WTC11 (cell line): ENCODE measurements around the gene ADAT2. TPM values are rescaled to one million over a fixed set of nuclear protein-coding genes. Genes with fewer than 3 reads are reported as not detected.
A peak's percentile ranks its signal among the peaks of the same experiment; 100 is the strongest.

ENCODE experiments used
- ATAC-seq: fragments of 200-7000 bp; cut with Tn5 transposase; 2 replicates; pipeline ENCODE4 v1.10.0; 2021; ENCODE audit warnings: mild to moderate bottlenecking, moderate library complexity
- CTCF ChIA-PET: fragments of 300-600 bp; sonication (Branson Sonifier 250); formaldehyde crosslinking; loops from one replicate; lab custom pipeline; 2021; ENCODE audit warnings: antibody characterized with exemption; lab: Charles Lee
- POLR2A ChIA-PET: fragments of 350-600 bp; sonication (Branson Sonifier 250); formaldehyde crosslinking; loops from one replicate; lab custom pipeline; 2021; ENCODE audit warnings: antibody characterized with exemption; lab: Charles Lee
- DNase-seq: peaks from one replicate; pipeline ENCODE4 v3.0.0; 2021; ENCODE audit warnings: low spot score
- H3K27ac Mint-ChIP-seq: 2 replicates; pipeline ENCODE4 v1.8.0; 2021; ENCODE audit warnings: mixed read lengths
- H3K27me3 Mint-ChIP-seq: 2 replicates; pipeline ENCODE4 v1.8.0; 2021; ENCODE audit warnings: low read depth, mild to moderate bottlenecking, moderate library complexity, mixed read lengths
- H3K36me3 Mint-ChIP-seq: 2 replicates; pipeline ENCODE4 v1.8.0; 2021; ENCODE audit warnings: mixed read lengths
- H3K4me1 Mint-ChIP-seq: 2 replicates; pipeline ENCODE4 v1.8.0; 2022; ENCODE audit warnings: mixed read lengths
- H3K4me3 Mint-ChIP-seq: 2 replicates; pipeline ENCODE4 v1.8.0; 2021; ENCODE audit warnings: mild to moderate bottlenecking, moderate library complexity, mixed read lengths
- H3K9me3 Mint-ChIP-seq: 2 replicates; pipeline ENCODE4 v1.8.0; 2021; ENCODE audit warnings: mixed read lengths
- ATF1 ChIP-seq: sonication (generic); formaldehyde crosslinking; IDR thresholded peaks from 2 replicates; pipeline ENCODE4 v1.8.1; 2023; ENCODE audit warnings: mild to moderate bottlenecking, moderate library complexity, missing genetic modification reagents
- CBFB ChIP-seq: sonication (generic); formaldehyde crosslinking; IDR thresholded peaks from 2 replicates; pipeline ENCODE4 v1.8.1; 2022; ENCODE audit warnings: mild to moderate bottlenecking, low read depth, missing genetic modification reagents
- ELF4 ChIP-seq: sonication (generic); formaldehyde crosslinking; IDR thresholded peaks from 2 replicates; pipeline ENCODE4 v1.8.1; 2022; ENCODE audit warnings: low read depth, mild to moderate bottlenecking, moderate library complexity, missing genetic modification reagents
- GABPB1 ChIP-seq: sonication (generic); formaldehyde crosslinking; IDR thresholded peaks from 2 replicates; pipeline ENCODE4 v1.8.1; 2023; ENCODE audit warnings: mild to moderate bottlenecking, missing genetic modification reagents
- HMGA2 ChIP-seq: fragments of 250-450 bp; sonication (Bioruptor Pico); IDR thresholded peaks from 2 replicates; pipeline ENCODE4 v1.4.0; 2021; ENCODE audit warnings: mild to moderate bottlenecking, moderate library complexity
- RELA ChIP-seq: sonication (generic); formaldehyde crosslinking; IDR thresholded peaks from 2 replicates; pipeline ENCODE4 v1.8.1; 2022; ENCODE audit warnings: missing genetic modification reagents, mild to moderate bottlenecking, borderline replicate concordance
- ZNF138 ChIP-seq: sonication (generic); formaldehyde crosslinking; conservative IDR thresholded peaks from 2 replicates; pipeline ENCODE4 v1.8.1; 2022; ENCODE audit warnings: mild to moderate bottlenecking, moderate library complexity, missing genetic modification reagents
- ZNF232 ChIP-seq: sonication (generic); formaldehyde crosslinking; IDR thresholded peaks from 2 replicates; pipeline ENCODE4 v1.8.0; 2022; ENCODE audit warnings: mild to moderate bottlenecking, missing genetic modification reagents
- total RNA-seq: library from RNA; stranded (reverse); gene quantifications from 3 replicates; pipeline ENCODE4 v1.2.3, GENCODE V29; 2021
- TF ChIP-seq, protein P1 (sequence below): sonication (generic); formaldehyde crosslinking; IDR thresholded peaks from 2 replicates; pipeline ENCODE4 v1.8.1; 2023; ENCODE audit warnings: mild to moderate bottlenecking, missing genetic modification reagents
- TF ChIP-seq, protein P2 (sequence below): fragments of 250-450 bp; sonication (Bioruptor Pico); IDR thresholded peaks from 2 replicates; pipeline ENCODE4 v2.1.2; 2022; ENCODE audit warnings: mild to moderate bottlenecking, moderate library complexity
- TF ChIP-seq, protein P3 (sequence below): fragments of 250-450 bp; sonication (Bioruptor Pico); IDR thresholded peaks from 2 replicates; pipeline ENCODE4 v1.9.0; 2021; ENCODE audit warnings: mild to moderate bottlenecking
- TF ChIP-seq, protein P4 (sequence below): sonication (generic); formaldehyde crosslinking; IDR thresholded peaks from 2 replicates; pipeline ENCODE4 v1.8.0; 2022; ENCODE audit warnings: mild to moderate bottlenecking, missing genetic modification reagents
- TF ChIP-seq, protein P5 (sequence below): fragments of 250-450 bp; sonication (Bioruptor Pico); IDR thresholded peaks from 2 replicates; pipeline ENCODE4 v1.8.0; 2021; ENCODE audit warnings: mild to moderate bottlenecking
- TF ChIP-seq, protein P6 (sequence below): fragments of 200-600 bp; IDR thresholded peaks from 2 replicates; pipeline ENCODE4 v1.8.0; 2022; ENCODE audit warnings: antibody characterized with exemption
- TF ChIP-seq, protein P7 (sequence below): sonication (generic); formaldehyde crosslinking; conservative IDR thresholded peaks from 2 replicates; pipeline ENCODE4 v1.8.1; 2022; ENCODE audit warnings: mild to moderate bottlenecking, missing genetic modification reagents

The ADAT2 gene
- total RNA-seq, 1 experiment from 2014 or later, result 13.3 TPM

DNA sequence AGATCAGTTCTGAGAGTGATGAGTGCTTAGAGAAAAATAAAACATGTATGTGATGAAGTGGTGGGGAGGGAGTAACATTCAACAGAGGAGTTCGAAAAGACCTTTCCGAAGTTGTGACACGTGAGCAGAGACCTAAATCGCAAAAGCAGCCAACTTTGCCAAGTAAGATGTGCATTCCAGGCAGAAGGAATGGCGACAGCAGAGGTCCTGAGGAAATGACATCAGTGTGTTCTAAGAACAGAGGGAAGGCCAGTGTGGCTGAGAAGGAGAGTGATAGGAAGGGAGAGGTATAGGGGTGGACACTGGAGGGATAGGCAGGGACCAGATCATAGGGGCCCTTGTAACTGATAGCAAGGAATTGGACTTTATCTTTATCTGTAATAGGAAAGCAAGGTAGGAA, 51.3 kb downstream of the ADAT2 start (continued):
- TF ChIP-seq, protein P1, sequence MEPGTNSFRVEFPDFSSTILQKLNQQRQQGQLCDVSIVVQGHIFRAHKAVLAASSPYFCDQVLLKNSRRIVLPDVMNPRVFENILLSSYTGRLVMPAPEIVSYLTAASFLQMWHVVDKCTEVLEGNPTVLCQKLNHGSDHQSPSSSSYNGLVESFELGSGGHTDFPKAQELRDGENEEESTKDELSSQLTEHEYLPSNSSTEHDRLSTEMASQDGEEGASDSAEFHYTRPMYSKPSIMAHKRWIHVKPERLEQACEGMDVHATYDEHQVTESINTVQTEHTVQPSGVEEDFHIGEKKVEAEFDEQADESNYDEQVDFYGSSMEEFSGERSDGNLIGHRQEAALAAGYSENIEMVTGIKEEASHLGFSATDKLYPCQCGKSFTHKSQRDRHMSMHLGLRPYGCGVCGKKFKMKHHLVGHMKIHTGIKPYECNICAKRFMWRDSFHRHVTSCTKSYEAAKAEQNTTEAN (CRISPR knock-in tag), result no peak
- TF ChIP-seq RELA (CRISPR knock-in tag) (no peak), ZNF138 (no peak), CBFB (CRISPR knock-in tag) (no peak), GABPB1 (no peak), ATF1 (CRISPR knock-in tag) (no peak), ZNF232 (CRISPR knock-in tag) (no peak), ELF4 (no peak), HMGA2 (CRISPR knock-in tag) (no peak)
- TF ChIP-seq, protein P2, sequence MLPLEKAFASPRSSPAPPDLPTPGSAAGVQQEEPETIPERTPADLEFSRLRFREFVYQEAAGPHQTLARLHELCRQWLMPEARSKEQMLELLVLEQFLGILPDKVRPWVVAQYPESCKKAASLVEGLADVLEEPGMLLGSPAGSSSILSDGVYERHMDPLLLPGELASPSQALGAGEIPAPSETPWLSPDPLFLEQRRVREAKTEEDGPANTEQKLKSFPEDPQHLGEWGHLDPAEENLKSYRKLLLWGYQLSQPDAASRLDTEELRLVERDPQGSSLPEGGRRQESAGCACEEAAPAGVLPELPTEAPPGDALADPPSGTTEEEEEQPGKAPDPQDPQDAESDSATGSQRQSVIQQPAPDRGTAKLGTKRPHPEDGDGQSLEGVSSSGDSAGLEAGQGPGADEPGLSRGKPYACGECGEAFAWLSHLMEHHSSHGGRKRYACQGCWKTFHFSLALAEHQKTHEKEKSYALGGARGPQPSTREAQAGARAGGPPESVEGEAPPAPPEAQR (CRISPR knock-in tag), result no peak
- TF ChIP-seq, protein P3, sequence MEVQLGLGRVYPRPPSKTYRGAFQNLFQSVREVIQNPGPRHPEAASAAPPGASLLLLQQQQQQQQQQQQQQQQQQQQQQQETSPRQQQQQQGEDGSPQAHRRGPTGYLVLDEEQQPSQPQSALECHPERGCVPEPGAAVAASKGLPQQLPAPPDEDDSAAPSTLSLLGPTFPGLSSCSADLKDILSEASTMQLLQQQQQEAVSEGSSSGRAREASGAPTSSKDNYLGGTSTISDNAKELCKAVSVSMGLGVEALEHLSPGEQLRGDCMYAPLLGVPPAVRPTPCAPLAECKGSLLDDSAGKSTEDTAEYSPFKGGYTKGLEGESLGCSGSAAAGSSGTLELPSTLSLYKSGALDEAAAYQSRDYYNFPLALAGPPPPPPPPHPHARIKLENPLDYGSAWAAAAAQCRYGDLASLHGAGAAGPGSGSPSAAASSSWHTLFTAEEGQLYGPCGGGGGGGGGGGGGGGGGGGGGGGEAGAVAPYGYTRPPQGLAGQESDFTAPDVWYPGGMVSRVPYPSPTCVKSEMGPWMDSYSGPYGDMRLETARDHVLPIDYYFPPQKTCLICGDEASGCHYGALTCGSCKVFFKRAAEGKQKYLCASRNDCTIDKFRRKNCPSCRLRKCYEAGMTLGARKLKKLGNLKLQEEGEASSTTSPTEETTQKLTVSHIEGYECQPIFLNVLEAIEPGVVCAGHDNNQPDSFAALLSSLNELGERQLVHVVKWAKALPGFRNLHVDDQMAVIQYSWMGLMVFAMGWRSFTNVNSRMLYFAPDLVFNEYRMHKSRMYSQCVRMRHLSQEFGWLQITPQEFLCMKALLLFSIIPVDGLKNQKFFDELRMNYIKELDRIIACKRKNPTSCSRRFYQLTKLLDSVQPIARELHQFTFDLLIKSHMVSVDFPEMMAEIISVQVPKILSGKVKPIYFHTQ (CRISPR knock-in tag), result no peak
- TF ChIP-seq, protein P4, sequence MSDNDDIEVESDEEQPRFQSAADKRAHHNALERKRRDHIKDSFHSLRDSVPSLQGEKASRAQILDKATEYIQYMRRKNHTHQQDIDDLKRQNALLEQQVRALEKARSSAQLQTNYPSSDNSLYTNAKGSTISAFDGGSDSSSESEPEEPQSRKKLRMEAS (CRISPR knock-in tag), result no peak
- TF ChIP-seq, protein P5, sequence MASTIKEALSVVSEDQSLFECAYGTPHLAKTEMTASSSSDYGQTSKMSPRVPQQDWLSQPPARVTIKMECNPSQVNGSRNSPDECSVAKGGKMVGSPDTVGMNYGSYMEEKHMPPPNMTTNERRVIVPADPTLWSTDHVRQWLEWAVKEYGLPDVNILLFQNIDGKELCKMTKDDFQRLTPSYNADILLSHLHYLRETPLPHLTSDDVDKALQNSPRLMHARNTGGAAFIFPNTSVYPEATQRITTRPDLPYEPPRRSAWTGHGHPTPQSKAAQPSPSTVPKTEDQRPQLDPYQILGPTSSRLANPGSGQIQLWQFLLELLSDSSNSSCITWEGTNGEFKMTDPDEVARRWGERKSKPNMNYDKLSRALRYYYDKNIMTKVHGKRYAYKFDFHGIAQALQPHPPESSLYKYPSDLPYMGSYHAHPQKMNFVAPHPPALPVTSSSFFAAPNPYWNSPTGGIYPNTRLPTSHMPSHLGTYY (CRISPR knock-in tag), result no peak
- TF ChIP-seq, protein P6, sequence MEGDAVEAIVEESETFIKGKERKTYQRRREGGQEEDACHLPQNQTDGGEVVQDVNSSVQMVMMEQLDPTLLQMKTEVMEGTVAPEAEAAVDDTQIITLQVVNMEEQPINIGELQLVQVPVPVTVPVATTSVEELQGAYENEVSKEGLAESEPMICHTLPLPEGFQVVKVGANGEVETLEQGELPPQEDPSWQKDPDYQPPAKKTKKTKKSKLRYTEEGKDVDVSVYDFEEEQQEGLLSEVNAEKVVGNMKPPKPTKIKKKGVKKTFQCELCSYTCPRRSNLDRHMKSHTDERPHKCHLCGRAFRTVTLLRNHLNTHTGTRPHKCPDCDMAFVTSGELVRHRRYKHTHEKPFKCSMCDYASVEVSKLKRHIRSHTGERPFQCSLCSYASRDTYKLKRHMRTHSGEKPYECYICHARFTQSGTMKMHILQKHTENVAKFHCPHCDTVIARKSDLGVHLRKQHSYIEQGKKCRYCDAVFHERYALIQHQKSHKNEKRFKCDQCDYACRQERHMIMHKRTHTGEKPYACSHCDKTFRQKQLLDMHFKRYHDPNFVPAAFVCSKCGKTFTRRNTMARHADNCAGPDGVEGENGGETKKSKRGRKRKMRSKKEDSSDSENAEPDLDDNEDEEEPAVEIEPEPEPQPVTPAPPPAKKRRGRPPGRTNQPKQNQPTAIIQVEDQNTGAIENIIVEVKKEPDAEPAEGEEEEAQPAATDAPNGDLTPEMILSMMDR, result no peak

DNA sequence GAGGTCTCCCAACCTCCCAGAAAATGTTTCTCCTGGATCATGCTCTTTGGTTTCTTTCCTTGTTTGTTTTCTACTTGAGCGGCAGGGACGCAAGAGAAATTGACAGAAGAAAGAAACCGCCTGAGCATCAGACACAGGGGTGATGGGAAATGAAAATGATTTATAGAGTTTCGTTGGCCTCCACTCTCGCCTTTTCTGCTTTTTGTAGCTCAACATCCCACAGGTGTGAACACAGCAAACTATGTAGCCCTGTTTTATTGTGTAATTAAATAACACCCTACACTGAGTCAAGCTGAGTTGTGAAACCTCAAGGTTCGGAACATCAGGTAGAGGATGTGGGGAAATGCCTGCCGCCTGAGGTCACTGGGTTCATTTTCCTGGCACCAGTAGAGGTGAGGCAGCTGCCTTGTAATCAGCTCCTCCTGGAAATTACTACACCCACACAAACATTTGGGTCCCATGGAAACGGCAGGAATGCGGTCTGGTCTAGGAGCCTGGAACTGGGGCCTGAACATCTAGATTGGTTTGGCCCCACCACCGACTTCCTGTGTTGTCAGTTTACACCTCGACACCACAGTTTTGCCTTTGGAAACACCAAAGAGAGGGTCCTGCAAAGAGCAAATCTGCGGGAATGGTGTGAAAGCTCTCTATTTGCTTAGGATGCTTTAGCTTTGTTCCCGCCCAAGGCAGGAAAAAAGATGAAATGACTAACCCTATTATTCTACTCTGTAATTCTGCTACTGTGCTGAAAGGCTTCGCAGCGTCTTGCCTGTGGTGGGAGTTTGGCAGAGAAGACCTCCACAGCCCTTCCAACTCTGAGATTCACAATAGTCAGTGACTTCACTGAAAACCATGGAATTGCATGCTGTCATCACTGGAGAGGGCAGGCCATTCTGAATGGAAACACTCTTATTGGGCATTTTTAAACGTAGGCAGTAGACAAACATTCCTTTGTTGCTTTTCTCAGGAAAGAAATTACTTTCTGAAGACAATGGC, 53.0 kb downstream of the ADAT2 start:
- Mint-ChIP-seq H3K4me3 (no peak overlapping the region), H3K9me3 (peaks cover 6% of the 10 kb centered on the region)

More for the DNA sequence above, 53.0 kb downstream of the ADAT2 start:
- Mint-ChIP-seq H3K27ac (no peak overlapping the region), H3K4me1 (peaks cover 36% of the 10 kb centered on the region), H3K36me3 (no peaks in the 10 kb centered on the region), H3K27me3 (no peaks in the 10 kb centered on the region; the same call in none of the 2 replicates)
- TF ChIP-seq GABPB1, result peak; percentile 80
- TF ChIP-seq, protein P7, sequence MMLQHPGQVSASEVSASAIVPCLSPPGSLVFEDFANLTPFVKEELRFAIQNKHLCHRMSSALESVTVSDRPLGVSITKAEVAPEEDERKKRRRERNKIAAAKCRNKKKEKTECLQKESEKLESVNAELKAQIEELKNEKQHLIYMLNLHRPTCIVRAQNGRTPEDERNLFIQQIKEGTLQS (CRISPR knock-in tag), result no peak
- CTCF ChIA-PET, result interaction anchor here (0.6 to 1.5 kb wide), 5 partner anchors 30 to 165 kb away, joined by 3 read pairs; no protein-coding TSS in a partner anchor
- DNase-seq, result peak; percentile 38
- ATAC-seq, result peak; percentile 81
- POLR2A ChIA-PET, result no interaction called here
